HK-2 (cell line): ENCODE results near the gene GBX2.

Experiments used
- DNase-seq: peaks from one replicate; pipeline ENCODE4 v3.0.0-alpha.2; 2018; ENCODE audit not compliant: unreplicated experiment

The GBX2 gene

GRCh38 chr2:236167297-236168109, 683 bp downstream of the GBX2 start:
- DNase-seq: peak; percentile 78

- DNase-seq: no peak
Observed at GRCh38 chr2:236166796-236167296, 1.3 kb downstream of the GBX2 start.

GRCh38 chr2:236165842-236166795, 2.1 kb downstream of the GBX2 start:
- no peak for DNase-seq

GRCh38 chr2:236164925-236165841, 3.0 kb downstream of the GBX2 start:
- no peak for DNase-seq

- DNase-seq: no peak
Observed at GRCh38 chr2:236164201-236164924, 3.8 kb downstream of the GBX2 start.

GRCh38 chr2:236163471-236164200, 4.5 kb downstream of the GBX2 start:
- DNase-seq: no peak

GRCh38 chr2:236162882-236163470, 5.2 kb downstream of the GBX2 start:
- DNase-seq: no peak

- DNase-seq: no peak
Observed at GRCh38 chr2:236162031-236162845, 5.9 kb downstream of the GBX2 start.

- no peak for DNase-seq
Observed at GRCh38 chr2:236161531-236161930, 6.7 kb downstream of the GBX2 start.

- no peak for DNase-seq
Observed at GRCh38 chr2:236161082-236161462, 7.1 kb downstream of the GBX2 start.

- DNase-seq: no peak
Observed at GRCh38 chr2:236160366-236161081, 7.7 kb downstream of the GBX2 start.

GRCh38 chr2:236159778-236160170, 8.4 kb downstream of the GBX2 start:
- no peak for DNase-seq

GRCh38 chr2:236158969-236159777, 9.0 kb downstream of the GBX2 start:
- no peak for DNase-seq

GRCh38 chr2:236157815-236158498, 10.2 kb downstream of the GBX2 start:
- no peak for DNase-seq

GRCh38 chr2:236157366-236157765, 10.8 kb downstream of the GBX2 start:
- DNase-seq: no peak

- DNase-seq: no peak
Observed at GRCh38 chr2:236156860-236157194, 11.4 kb downstream of the GBX2 start.
